HG02759 (cell line): ENCODE data around the gene BABAM2.
"Not testable (repeated sequence)": the region's sequence is repeated elsewhere in the genome, so short reads cannot be mapped to it uniquely, and the experiment has no call there.

Experiments
- ATAC-seq: cut with Tn5 transposase; IDR thresholded peaks from one replicate; pipeline ENCODE4 v1.9.1; 2021; ENCODE audit warnings: mild to moderate bottlenecking, moderate library complexity; ENCODE audit not compliant: unreplicated experiment

Gene BABAM2

GRCh38 chr2:28018474-28018873 lies 127.9 kb downstream of the BABAM2 start:
- not testable (repeated sequence) for ATAC-seq

- ATAC-seq: not testable (repeated sequence)
Measured at GRCh38 chr2:28019521-28019920, 129.0 kb downstream of the BABAM2 start.

DNA sequence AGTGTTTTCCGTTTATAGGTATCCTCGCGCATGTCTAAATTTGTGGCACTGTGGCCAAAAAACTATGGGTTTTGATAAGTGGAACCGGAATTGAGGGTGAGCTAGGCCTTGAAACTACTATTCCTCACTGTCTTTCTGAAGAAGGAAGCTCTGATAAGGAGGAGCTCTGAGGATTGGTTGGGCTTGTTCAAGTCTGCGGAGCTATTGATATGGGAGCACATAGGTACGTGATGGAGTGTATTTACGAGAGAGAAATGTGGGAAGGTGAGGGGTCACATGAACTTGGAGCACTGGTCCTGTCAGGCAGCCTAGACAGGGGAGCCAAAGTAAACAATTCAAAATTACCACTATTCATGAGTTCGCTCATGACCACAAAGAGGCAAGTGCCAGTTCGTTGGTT lies 131.4 kb downstream of the BABAM2 start:
- ATAC-seq: no peak

GRCh38 chr2:28025123-28025522 lies 134.6 kb downstream of the BABAM2 start:
- no peak for ATAC-seq

DNA sequence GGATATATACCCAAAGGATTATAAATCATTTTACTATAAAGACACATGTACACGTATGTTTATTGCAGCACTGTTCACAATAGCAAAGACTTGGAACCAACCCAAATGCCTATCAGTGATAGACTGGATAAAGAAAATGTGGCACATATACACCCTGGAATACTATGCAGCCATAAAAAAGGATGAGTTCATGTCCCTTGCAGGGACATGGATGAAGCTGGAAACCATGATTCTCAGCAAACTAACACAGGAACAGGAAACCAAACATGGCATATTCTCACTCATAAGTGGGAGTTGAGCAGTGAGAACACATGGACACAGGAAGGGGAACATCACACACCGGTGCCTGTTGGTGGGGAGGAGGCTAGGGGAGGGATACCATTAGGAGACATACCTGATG lies 135.7 kb downstream of the BABAM2 start:
- not testable (repeated sequence) for ATAC-seq

GRCh38 chr2:28028025-28028424 lies 137.5 kb downstream of the BABAM2 start:
- ATAC-seq: no peak

- no peak for ATAC-seq
Measured at GRCh38 chr2:28030600-28030999, 140.1 kb downstream of the BABAM2 start.

DNA sequence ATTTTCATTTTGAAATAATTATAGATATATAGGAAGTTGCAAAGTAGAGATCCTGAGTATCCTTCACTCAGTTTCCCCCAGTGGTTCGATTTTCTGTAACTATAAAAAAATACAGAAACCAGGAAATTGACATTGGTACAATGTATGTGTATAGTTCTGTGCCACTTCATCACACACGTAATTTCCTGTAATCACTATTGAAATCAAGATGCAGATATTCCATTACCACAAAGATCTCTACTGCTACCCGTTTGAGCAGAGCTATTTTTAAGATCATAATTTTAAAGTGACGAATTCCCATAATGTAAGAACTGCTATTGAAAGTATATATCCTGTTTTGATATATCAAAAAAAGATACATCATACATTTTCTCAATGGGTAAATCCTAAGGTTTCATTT lies 142.3 kb downstream of the BABAM2 start:
- ATAC-seq: no peak

DNA sequence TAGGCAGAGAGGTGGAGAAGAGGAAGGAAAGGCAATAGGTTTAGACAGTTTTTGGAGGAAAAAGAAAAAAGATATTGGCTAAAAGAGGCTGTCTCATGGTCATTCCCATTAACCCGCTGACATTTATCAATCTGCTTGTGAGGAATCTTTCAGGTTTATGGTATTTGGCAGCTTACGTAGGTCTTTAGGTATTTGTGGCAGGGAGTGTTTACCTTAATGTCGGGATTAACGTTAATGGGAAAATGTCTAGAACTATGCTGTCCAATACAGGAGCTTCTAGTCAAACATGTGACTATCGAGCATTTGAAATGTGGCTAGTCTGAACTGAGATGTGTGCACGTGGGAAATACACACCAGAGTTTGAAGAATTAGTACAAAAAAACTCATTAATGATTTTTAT lies 144.2 kb downstream of the BABAM2 start:
- no peak for ATAC-seq

DNA sequence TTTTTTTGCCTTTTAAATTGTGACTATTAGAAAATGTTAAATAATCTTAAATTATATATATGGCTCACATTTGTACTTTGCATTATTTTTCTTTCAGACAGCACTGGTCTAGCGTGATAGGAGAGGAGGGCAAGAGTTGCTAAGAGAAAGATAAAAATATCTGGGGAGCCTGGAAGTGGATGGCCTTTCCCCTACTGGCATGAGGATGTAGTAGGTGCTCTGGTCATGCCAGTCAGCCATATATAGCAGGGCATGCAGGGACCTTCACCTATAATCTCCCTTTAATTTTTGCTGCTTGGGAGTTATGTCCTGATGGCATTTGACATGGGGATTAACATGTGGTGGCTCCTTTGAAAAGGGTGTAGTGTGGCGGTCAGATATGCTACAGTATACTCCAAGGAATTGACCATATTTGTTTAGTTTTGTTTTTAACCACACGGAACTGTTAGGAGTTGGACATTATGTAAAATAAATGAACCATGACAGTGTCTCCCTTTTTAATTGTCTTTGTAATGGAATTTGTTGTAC lies 144.7 kb downstream of the BABAM2 start:
- ATAC-seq: no peak

- ATAC-seq: no peak
Measured at GRCh38 chr2:28035816-28036215, 145.3 kb downstream of the BABAM2 start.

DNA sequence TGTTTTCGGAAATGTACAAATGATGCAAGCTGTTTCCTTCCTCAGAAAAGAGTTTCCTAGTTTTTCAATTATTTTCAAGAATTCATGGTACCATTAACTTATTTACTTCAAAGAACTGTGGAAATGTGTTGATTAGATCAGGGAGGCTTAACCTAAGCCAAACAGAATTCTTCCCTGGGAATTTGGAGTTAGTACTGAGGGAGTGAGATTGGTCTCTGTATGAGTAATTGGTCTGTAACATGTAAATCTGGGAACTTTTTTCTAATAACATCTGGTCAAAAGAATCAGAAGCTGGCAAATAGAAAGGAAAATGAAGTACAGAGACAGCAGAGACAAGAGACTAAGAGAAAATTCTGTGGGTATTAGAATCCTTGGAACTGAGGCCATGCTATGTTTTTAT lies 145.8 kb downstream of the BABAM2 start:
- ATAC-seq: no peak

- no peak for ATAC-seq
Measured at GRCh38 chr2:28038722-28039121, 148.2 kb downstream of the BABAM2 start.

DNA sequence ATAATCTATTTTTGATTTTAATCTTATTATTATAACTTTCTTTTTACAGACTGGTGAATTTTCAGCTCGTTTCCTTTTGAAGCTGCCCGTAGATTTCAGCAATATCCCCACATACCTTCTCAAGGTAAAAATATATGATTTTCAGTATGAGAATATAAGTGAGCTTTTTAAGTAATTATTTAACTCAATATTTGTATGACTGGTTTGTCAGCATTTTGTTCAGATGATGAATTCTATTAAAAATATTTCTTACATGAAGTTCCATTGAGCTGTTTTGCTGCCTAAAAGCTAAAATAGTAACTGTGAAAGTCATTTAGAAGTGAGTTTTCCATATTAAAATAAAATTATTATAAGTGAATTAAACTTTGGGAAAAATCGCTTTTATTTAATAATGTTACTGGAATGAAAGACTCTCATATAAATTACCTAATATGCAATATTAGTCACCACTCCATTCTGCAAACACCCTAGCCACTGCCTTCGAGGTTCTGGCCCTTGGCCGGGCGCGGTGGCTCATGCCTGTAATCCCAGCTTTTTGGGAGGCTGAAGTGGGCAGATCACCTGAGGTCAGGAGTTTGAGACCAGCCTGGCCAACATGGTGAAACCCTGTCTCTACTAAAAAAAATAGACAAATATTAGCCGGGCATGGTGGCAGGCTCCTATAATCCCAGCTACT lies 155.3 kb downstream of the BABAM2 start:
- ATAC-seq: no peak

DNA sequence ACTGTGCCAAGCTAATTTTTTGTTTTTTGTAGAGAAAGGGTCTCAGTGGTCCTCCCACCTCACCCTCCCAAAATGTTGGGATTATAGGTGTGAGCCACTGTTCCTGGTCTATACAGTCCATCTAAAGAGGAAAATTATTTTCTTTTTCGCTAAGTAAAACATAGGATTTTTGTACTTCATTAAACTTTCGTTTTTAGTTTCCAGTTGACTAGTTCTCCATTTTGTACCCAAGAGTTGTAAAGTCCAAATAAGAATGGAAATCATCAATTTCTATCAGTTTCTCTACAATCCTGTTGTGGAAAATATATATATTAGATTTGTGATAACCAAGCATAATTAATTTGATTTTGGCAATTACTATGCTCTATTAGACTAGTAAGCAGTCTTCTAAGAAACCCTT lies 156.4 kb downstream of the BABAM2 start:
- ATAC-seq: no peak

DNA sequence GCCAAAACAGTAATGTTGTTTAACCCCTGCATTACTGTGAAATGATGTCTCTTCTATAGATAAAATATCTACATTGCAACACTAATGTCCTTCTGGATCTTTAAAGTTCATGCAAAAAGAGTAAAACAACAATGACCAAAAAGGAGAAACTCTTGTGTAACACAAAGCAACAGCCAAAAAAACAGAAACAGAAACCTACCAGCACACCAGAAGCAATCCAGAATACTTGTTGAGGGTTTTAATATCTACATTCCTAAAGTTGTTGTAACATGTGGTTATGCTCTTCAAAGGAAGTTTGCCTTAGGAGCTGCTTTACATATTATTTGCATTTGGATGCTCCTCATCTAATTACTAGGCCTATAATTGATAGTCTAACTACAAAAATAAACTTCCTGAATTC lies 157.2 kb downstream of the BABAM2 start:
- ATAC-seq: no peak

DNA sequence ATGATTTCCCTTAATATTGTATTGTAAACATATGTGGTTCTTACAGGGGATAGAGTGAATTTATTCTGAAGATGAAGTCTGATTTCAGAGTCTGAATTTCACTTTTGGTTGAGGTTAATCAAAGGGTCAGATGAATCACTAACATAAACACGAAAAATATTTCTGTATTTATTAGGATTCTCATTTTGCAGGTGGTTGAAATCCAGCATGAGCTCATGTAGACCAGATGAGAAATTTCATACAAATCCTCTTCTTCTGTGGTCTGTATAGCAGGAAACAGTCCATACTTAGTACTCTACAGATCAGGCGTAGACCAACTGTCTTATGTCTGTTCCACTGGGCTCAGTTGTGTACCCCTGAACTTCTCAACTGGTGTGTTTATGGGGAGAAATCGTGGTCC lies 157.8 kb downstream of the BABAM2 start:
- no peak for ATAC-seq

GRCh38 chr2:28049416-28049815 lies 158.9 kb downstream of the BABAM2 start:
- ATAC-seq: no peak

GRCh38 chr2:28049899-28050298 lies 159.4 kb downstream of the BABAM2 start:
- ATAC-seq: no peak

DNA sequence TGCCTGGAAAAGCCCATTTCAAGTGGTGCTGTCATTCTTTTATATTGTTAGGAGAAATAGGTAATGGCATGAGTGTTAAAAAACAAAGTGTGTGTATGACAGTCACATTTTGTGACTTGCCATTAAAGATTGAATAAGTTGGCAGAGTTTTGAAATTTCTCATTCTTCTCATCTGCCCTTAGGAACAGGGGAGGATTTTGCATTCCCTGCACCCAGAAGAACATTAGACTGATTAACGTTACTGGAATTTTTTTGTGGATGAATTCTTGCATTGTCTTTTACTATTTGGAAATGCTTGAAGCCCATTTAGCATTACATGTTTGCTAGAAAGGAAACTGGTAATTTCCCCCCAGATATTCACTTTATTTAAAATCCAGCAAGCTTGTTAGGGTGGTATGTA lies 162.2 kb downstream of the BABAM2 start:
- no peak for ATAC-seq

DNA sequence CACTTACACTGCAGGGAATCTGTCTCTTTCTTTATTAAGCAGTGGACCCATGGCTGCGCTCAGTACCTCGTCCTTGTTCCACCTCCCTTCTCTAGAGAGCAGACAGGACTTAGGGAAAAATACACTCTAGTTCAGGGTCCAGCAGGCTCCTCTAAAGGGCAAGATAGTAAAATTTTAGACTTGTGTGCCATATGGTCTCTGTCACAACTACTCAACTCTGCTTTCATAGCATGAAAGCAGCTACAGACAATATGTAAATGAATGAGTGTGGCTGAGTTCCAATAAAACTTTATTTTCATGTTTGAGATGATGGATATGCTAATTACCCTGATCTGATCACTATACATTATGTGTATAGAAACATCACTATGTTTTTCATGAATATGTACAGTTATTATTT lies 163.1 kb downstream of the BABAM2 start:
- ATAC-seq: no peak

- no peak for ATAC-seq
Measured at GRCh38 chr2:28054916-28055315, 164.4 kb downstream of the BABAM2 start.

DNA sequence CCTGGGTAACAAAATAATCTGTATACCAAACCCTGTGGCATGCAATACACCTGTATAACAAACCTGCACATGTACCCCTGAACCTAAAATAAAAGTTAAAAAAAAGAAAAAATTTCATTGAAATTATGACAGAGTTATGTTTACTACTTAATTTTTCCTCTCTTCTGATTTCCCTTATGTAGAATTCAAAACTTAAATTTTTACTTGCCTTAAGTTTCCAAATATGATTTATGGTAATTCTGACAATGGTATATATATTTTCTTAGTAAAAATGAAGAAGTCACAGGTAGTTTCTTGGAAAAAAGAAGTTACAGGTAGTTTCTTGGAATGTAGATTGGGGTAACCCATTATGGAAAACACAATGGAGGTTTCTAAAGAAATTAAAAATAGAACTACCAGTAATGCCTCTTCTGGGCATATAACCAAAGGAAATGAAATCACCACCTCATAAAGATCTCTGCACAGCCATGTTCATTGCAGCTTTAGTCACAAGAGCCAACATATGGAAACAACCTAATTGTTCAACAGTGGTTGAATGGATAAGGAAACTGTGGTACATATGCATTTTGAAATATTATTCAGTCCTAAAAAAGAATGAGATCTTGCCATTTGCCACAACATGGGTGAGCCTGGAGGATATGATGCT lies 164.9 kb downstream of the BABAM2 start:
- no peak for ATAC-seq
